ENCODE data around the gene CERCAM.

CERCAM gene

DNA sequence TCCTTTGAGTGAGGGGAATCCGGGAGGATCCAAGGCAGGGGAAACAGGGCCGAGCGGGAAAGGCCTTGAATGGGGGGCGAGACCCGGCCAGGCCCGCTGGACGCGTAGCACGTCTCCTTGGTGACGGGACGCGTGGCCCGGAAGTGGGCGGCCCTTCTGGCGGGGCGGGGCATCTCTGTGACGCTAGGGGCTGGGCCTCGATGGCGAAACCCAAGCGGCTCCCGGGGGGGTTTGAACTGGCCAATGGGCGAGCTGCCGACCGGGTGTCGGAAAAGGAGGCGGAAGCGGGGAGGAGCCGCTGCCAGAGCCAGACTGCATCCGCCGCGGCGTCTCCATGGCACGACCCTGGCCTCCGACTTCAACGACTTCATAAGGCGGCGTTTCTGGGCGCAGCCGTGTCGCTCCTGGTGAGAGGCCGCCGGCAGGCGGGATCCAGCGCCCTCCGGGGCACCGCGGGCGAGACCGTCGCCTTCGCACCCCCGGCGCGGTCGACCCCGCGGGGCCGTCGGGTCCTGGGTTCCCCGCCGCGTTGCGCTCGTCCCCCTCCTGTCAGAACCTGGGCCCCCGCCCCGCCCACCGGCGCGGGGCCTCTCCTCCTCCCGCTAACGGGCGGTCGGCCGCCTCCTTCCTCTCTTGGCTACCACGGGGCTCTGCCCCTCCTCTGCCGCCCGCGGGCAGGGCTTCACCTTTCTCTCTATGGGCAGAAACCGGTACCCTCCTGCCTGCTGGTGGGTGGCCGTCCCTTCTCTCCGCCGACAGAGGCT lies 35.4 kb downstream of the CERCAM start, which contains the start of gene ODF2:
TSS of gene ODF2 (plus strand) at position 158 of the 764 bp plus-strand sequence. CDS start at position 244, 86 bp downstream.
- peak within 1 kb of the TSS; percentile 63 for H3K4me3 ChIP-seq (ENCODE audit: low read depth, low read length)

DNA sequence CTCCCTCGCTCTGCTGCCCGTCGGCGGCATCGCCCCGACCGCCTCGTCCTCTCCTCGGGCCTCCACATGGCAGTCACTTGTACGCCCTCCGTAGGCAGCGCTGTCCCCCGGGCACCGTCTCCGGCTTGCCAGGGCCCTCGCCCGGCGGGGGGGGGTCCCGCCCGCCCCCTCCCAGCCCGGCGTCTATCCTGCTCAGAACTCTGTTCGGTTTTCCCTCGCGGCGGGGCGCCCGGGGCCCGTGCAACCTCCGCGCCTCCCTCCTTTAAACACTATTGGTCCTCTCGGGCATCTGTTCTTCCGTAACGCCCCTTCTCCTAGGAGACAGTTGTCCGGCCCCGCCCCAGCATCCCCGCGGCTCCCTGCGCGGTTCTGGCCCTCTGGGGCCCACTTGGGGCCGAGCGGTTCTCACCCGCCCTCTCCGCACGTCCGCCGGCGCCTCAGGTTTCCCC lies 36.0 kb downstream of the CERCAM start:
- H3K4me3 ChIP-seq (ENCODE audit: low read depth, low read length) = peak overlapping the region; percentile 63

DNA sequence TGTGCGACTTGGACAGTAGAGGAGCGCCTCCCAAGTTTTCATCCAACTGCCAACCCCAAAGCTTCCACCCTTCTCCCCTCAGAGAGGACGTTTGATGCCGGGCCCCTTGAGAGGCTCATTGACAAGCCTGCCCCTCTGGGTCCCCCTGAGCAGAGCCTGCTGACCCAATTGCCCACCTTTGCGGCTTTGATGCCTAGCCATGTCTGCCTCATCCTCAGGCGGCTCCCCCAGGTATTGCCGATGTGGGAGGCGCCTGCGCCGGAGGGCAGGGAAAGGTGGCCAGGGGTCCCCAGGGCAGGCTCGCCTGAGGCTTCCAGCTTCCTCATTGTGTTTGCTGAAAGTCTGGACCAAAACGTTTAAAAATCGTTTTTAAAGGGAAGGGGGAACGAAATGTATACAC lies 36.5 kb downstream of the CERCAM start:
- H3K4me3 ChIP-seq (ENCODE audit: low read depth, low read length) = no peak overlapping the region

DNA sequence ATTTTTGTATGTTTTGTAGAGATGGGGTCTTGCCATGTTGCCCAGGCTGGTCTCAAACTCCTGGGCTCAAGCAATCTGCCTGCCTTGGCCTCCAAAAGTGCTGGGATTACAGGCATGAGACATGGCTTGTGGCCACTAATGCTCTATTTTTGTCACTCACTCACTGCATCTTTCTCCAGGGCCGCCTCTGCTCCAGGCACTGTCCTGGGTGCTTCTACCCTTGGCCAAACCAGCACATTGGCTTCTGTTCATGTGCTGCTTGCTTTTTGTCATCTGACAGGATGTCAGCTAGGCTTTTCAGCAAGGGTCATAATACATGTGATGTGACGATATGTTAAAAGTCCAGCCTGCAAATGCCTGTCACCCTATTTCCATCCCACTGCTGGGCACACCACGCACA lies 38.4 kb downstream of the CERCAM start:
- no peak overlapping the region for H3K4me3 ChIP-seq (ENCODE audit: low read depth, low read length)

DNA sequence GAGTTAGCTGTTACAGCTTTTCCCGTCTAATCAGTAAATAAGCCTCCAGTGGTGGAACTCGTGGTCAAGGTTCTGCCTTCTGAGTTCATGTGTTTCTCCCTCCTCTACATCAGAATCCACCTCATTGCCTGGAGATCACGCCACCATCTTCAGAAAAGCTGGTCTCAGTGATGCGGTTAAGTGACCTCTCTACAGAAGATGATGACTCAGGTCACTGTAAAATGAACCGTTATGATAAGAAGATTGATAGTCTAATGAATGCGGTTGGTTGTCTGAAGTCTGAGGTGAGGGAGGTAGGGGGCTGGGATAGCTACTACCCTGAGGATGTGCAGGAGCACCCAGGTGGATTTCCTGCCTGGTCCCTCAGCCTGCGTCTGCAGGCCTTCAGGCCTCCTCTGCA lies 48.4 kb downstream of the CERCAM start:
- H3K4me3 ChIP-seq (ENCODE audit: low read depth, low read length) = no peak overlapping the region

DNA sequence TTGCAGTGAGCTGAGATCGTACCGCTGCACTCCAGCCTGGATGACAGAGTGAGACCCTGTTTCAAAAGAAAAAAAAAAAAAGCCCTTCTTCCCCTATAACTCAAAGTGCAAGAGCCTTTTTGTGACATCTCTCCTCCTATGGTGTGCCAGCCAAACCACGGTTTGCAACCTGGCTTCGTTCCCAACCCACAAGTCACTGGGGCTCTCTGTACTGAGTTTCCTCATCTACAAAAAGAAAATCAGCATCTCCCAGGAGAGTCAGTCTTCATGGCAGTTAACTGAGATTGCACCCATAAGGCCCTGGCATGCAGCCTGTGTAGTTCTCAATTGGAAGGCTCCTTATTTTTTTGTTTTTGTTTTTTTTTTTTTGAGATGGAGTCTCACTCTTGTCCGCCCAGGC lies 49.9 kb downstream of the CERCAM start:
- no peak overlapping the region for H3K4me3 ChIP-seq (ENCODE audit: low read depth, low read length)

DNA sequence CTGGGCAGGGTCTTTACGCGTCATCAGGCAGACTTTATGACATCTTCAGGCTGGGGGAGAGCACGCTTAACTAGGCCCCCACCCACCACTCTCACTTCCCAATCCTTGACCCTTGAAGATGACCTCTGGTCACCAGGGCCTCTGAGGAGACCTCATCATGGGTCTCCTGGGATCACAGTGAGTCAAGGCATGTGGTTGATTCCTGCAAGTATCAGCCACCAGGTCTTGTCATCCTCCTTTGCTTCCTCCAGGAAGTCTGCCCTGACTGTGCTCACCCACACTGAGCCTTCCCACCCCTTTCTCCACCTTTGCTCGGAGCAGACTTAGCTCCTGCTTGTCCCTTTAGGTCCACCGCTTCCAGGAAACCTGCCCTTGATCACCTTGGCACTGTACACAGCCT lies 52.4 kb downstream of the CERCAM start:
- no peak overlapping the region for H3K4me3 ChIP-seq (ENCODE audit: low read depth, low read length)

DNA sequence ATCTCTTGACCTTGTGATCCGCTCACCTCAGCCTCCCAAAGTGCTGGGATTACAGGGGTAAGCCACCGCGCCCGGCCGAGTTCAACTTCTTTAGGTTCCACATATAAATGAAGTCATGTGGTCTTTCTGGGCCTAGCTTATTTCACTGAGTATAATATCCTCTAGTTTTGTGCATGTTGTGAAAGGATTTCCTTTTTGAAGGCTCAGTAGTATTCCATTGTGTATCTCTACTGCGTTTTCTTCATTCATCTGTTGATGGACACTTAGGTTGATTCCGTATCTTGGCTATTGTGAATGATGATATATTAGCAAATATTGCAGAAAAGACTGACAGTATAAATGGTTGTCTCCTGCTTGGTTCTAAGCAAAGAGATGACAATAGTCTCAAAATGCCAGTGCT lies 55.2 kb downstream of the CERCAM start:
- no peak overlapping the region for H3K4me3 ChIP-seq (ENCODE audit: low read depth, low read length)

DNA sequence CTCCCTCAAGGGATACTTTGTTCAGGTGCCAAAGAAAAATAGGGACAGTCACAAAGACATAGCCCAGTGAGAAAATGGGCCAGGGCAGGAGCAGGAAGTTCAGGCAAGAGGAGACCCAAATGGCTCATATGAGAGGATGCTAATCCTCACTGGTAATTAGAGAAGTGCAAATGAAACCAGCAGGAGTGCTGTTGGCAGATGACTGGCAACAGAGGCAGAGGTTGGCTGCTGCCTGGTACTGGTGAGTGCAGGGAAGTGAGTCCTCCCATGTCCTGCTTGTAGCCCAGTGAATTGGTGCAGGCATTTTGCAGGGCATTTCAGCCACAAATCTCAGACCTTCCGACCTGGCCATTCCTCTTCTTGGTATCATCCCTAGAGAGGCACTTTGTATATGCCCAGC lies 58.6 kb downstream of the CERCAM start:
- no peak overlapping the region for H3K4me3 ChIP-seq (ENCODE audit: low read depth, low read length)

DNA sequence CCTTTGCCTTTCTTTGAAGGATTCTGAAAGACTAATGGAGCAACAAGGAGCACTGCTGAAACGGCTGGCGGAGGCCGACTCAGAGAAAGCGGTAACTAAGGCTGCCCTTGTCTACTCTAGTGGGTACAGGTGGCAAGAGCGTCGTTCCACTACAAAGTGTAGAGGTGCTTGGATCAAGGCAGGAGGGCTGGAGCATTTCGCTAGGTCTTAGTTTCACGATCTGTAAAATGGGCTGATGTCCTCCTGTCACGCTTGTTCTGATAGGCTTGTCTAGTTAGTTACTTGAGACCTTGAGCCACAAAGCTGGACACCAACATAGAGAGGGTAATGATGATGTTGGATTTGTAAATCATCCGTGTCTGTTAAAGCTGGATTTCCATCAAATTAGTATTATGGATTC lies 60.9 kb downstream of the CERCAM start:
- no peak overlapping the region for H3K4me3 ChIP-seq (ENCODE audit: low read depth, low read length)

DNA sequence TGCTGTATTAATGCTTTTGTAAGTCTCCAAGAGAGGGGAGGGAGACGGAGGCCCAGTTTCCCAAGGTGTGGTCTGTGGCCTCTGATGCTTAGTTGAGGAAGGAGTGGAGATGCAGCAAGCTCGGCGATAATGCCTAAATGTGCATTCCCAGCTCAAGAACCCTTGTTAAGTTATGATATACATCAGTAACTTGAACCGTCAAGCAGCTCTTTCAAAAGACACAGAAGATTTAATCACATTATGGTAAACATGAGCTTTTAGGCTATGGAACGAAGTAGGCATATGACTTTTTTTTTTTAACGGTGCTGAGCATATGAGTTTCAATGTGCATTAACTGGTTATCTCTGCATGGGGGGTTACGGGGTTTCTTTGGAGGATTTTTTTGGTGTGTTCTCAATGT lies 61.5 kb downstream of the CERCAM start:
- H3K4me3 ChIP-seq (ENCODE audit: low read depth, low read length) = no peak overlapping the region

DNA sequence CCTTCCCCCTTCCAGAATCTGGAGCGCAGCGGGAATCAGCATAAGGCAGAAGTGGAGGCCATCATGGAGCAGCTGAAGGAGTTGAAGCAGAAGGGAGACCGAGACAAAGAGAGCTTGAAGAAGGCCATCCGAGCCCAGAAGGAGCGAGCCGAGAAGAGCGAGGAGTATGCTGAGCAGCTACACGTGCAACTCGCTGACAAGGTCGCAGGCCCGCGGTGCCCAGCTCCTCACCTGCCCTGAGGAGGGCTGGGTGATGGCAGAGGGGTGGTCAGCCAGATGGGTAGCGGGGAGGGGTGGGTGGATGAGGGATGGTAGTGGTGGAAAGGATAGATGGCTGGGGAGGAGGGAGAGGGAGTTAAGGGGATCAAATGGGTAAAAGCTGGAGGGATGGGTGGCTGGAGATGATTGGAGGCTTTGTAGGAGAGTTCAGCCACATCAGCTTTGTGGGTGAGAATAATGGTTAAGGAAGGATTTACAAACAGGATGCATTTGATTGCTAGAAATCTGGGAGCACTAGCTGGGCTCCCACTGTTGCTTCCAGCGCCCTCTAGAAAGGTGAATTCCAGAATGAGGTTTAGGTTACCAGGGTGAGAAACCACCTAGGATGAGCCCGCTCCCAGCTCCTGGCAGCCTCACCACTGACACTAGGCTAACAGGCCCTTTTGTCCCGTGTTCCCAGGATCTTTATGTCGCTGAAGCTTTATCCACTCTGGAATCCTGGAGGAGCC lies 64.2 kb downstream of the CERCAM start:
- no peak overlapping the region for H3K4me3 ChIP-seq (ENCODE audit: low read depth, low read length)

DNA sequence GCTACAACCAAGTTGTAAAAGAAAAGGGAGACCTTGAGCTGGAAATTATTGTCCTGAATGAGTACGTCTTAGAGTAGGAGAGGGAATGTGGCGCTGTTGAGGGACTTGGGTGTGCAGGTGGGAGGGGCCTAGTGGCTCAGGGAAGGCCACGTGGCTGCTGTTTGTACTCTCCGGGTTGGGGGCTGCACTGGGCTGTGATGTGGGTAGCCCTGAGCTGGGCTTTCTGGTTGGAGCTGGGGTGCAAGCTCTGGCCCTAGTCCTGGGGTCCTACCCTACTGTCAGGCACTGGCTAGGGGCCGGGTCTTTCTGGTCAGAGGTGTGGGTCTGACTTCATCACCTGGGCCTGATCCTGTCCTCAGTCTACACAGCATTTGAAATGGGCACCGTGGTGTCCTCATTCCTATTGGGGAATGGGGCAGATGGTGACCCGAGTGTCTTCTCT lies 64.8 kb downstream of the CERCAM start:
- no peak overlapping the region for H3K4me3 ChIP-seq (ENCODE audit: low read depth, low read length)

DNA sequence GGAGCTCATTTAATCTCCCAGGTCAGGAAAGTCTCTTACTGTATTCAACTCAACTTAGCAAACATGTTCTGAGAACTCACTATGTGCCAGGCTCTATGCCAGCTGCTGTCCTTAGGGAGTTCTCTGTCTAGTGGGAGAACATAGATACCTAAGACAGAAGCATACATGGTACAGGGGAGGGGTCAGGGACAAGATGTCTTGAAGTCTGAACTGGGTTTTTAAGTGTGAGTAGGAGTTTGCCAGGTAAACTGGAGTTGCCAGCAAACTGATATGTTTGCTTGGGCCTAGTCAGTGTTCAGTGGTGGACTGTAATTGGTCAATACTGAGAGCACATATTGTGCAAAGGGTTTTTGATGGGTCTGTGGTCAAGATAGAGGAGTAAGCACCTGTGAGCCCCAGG lies 65.5 kb downstream of the CERCAM start:
- no peak overlapping the region for H3K4me3 ChIP-seq (ENCODE audit: low read depth, low read length)
